WTC11 (cell line): ENCODE measurements around the gene KDELR3. TPM values are rescaled to one million over a fixed set of nuclear protein-coding genes. Genes with fewer than 3 reads are reported as not detected.

Experiments used
- ATAC-seq: fragments of 200-7000 bp; cut with Tn5 transposase; 2 replicates; pipeline ENCODE4 v1.10.0; 2021; ENCODE audit warnings: mild to moderate bottlenecking, moderate library complexity
- CTCF ChIA-PET: fragments of 300-600 bp; sonication (Branson Sonifier 250); formaldehyde crosslinking; loops from one replicate; lab custom pipeline; 2021; ENCODE audit warnings: antibody characterized with exemption; lab: Charles Lee
- POLR2A ChIA-PET: fragments of 350-600 bp; sonication (Branson Sonifier 250); formaldehyde crosslinking; loops from one replicate; lab custom pipeline; 2021; ENCODE audit warnings: antibody characterized with exemption; lab: Charles Lee
- DNase-seq: peaks from one replicate; pipeline ENCODE4 v3.0.0; 2021; ENCODE audit warnings: low spot score
- H3K27ac Mint-ChIP-seq: 2 replicates; pipeline ENCODE4 v1.8.0; 2021; ENCODE audit warnings: mixed read lengths
- H3K27me3 Mint-ChIP-seq: 2 replicates; pipeline ENCODE4 v1.8.0; 2021; ENCODE audit warnings: low read depth, mild to moderate bottlenecking, moderate library complexity, mixed read lengths
- H3K36me3 Mint-ChIP-seq: 2 replicates; pipeline ENCODE4 v1.8.0; 2021; ENCODE audit warnings: mixed read lengths
- H3K4me1 Mint-ChIP-seq: 2 replicates; pipeline ENCODE4 v1.8.0; 2022; ENCODE audit warnings: mixed read lengths
- H3K4me3 Mint-ChIP-seq: 2 replicates; pipeline ENCODE4 v1.8.0; 2021; ENCODE audit warnings: mild to moderate bottlenecking, moderate library complexity, mixed read lengths
- H3K9me3 Mint-ChIP-seq: 2 replicates; pipeline ENCODE4 v1.8.0; 2021; ENCODE audit warnings: mixed read lengths
- CREM ChIP-seq: sonication (generic); formaldehyde crosslinking; IDR thresholded peaks from 2 replicates; pipeline ENCODE4 v1.8.1; 2022; ENCODE audit warnings: mild to moderate bottlenecking, missing genetic modification reagents, moderate library complexity
- E2F1 ChIP-seq: sonication (generic); formaldehyde crosslinking; IDR thresholded peaks from 2 replicates; pipeline ENCODE4 v1.8.0; 2022; ENCODE audit warnings: mild to moderate bottlenecking, missing genetic modification reagents
- EMX1 ChIP-seq: fragments of 250-450 bp; sonication (Bioruptor Pico); IDR thresholded peaks from 2 replicates; pipeline ENCODE4 v1.8.0; 2021; ENCODE audit warnings: mild to moderate bottlenecking
- GABPB1 ChIP-seq: sonication (generic); formaldehyde crosslinking; IDR thresholded peaks from 2 replicates; pipeline ENCODE4 v1.8.1; 2023; ENCODE audit warnings: mild to moderate bottlenecking, missing genetic modification reagents
- GTF2I ChIP-seq: fragments of 250-450 bp; sonication (Bioruptor Pico); conservative IDR thresholded peaks from 2 replicates; pipeline ENCODE4 v1.4.0; 2021; ENCODE audit warnings: mild to moderate bottlenecking
- MAX ChIP-seq: sonication (generic); formaldehyde crosslinking; IDR thresholded peaks from 2 replicates; pipeline ENCODE4 v1.8.0; 2022; ENCODE audit warnings: mild to moderate bottlenecking, missing genetic modification reagents
- MXD4 ChIP-seq: fragments of 250-450 bp; sonication (Bioruptor Pico); IDR thresholded peaks from 2 replicates; pipeline ENCODE4 v1.8.0; 2021; ENCODE audit warnings: mild to moderate bottlenecking, moderate library complexity, borderline replicate concordance
- MYBL2 ChIP-seq: sonication (generic); formaldehyde crosslinking; IDR thresholded peaks from 2 replicates; pipeline ENCODE4 v1.8.1; 2023; ENCODE audit warnings: mild to moderate bottlenecking, moderate library complexity, missing genetic modification reagents
- NR2C2 ChIP-seq: sonication (generic); formaldehyde crosslinking; IDR thresholded peaks from 2 replicates; pipeline ENCODE4 v1.8.0; 2022; ENCODE audit warnings: mild to moderate bottlenecking, missing genetic modification reagents
- OVOL2 ChIP-seq: fragments of 250-450 bp; sonication (Bioruptor Pico); IDR thresholded peaks from 2 replicates; pipeline ENCODE4 v1.9.0; 2021; ENCODE audit warnings: mild to moderate bottlenecking, borderline replicate concordance
- PRDM15 ChIP-seq: sonication (generic); formaldehyde crosslinking; IDR thresholded peaks from 2 replicates; pipeline ENCODE4 v1.8.0; 2022; ENCODE audit warnings: missing genetic modification reagents
- RORB ChIP-seq: fragments of 250-450 bp; sonication (Bioruptor Pico); IDR thresholded peaks from 2 replicates; pipeline ENCODE4 v1.9.0; 2021; ENCODE audit warnings: mild to moderate bottlenecking
- SP1 ChIP-seq: sonication (generic); formaldehyde crosslinking; conservative IDR thresholded peaks from 2 replicates; pipeline ENCODE4 v1.8.1; 2022; ENCODE audit warnings: missing genetic modification reagents
- STAT6 ChIP-seq: sonication (generic); formaldehyde crosslinking; conservative IDR thresholded peaks from 2 replicates; pipeline ENCODE4 v1.8.1; 2023; ENCODE audit warnings: mild to moderate bottlenecking, low read depth, missing genetic modification reagents, moderate library complexity
- ZMAT4 ChIP-seq: fragments of 250-450 bp; sonication (Bioruptor Pico); IDR thresholded peaks from 2 replicates; pipeline ENCODE4 v1.9.0; 2021; ENCODE audit warnings: mild to moderate bottlenecking
- ZNF121 ChIP-seq: sonication (generic); formaldehyde crosslinking; IDR thresholded peaks from 2 replicates; pipeline ENCODE4 v1.8.0; 2023; ENCODE audit warnings: missing genetic modification reagents
- ZNF219 ChIP-seq: sonication (generic); formaldehyde crosslinking; IDR thresholded peaks from 2 replicates; pipeline ENCODE4 v1.8.0; 2023; ENCODE audit warnings: missing genetic modification reagents, mild to moderate bottlenecking, borderline replicate concordance
- ZNF512 ChIP-seq: sonication (generic); formaldehyde crosslinking; IDR thresholded peaks from 2 replicates; pipeline ENCODE4 v1.8.1; 2022; ENCODE audit warnings: missing genetic modification reagents, borderline replicate concordance
- ZSCAN18 ChIP-seq: fragments of 250-450 bp; sonication (Bioruptor Pico); IDR thresholded peaks from 2 replicates; pipeline ENCODE4 v2.1.2; 2022; ENCODE audit warnings: mild to moderate bottlenecking, moderate library complexity
- total RNA-seq: library from RNA; stranded (reverse); gene quantifications from 3 replicates; pipeline ENCODE4 v1.2.3, GENCODE V29; 2021

Gene KDELR3
- total RNA-seq, 1 experiment from 2014 or later = 5.7 TPM

- Mint-ChIP-seq H3K4me1 (peaks cover 19% of the 10 kb centered on the region), H3K27ac (peak overlapping the region; percentile 68), H3K27me3 (no peaks in the 10 kb centered on the region), H3K9me3 (no peaks in the 10 kb centered on the region), H3K4me3 (no peak overlapping the region), H3K36me3 (peaks cover 91% of the 10 kb centered on the region)
- no peak for TF ChIP-seq MXD4 (CRISPR knock-in tag)
- no peak for TF ChIP-seq PRDM15 (CRISPR knock-in tag)
- no peak for TF ChIP-seq OVOL2
- TF ChIP-seq GABPB1 (CRISPR knock-in tag) = no peak
- no peak for TF ChIP-seq MAX
- no peak for TF ChIP-seq E2F1 (CRISPR knock-in tag)
- TF ChIP-seq ZSCAN18 (CRISPR knock-in tag) = no peak
- no peak for TF ChIP-seq ZNF121
- TF ChIP-seq ZMAT4 (CRISPR knock-in tag) = no peak
- ChIA-PET CTCF (interaction anchor here (0.6 to 1.9 kb wide), 4 partner anchors 9 to 271 kb away, joined by 3 to 9 read pairs (median 4); no protein-coding TSS in a partner anchor), POLR2A (interaction anchor here (0.7 kb wide), 1 partner anchor 51 kb away, joined by 3 read pairs; no protein-coding TSS in a partner anchor)
- peak; percentile 51; the same call in 1 of the 2 replicates for ATAC-seq
- DNase-seq = no peak
These were observed 17.9 kb downstream of the KDELR3 start for GRCh38 chr22:38485783-38486182.

GRCh38 chr22:38487946-38488345 lies 20.1 kb downstream of the KDELR3 start:
- Mint-ChIP-seq H3K27me3 (no peaks in the 10 kb centered on the region), H3K4me1 (peaks cover 26% of the 10 kb centered on the region), H3K9me3 (no peaks in the 10 kb centered on the region), H3K4me3 (no peak overlapping the region), H3K36me3 (peaks cover 91% of the 10 kb centered on the region), H3K27ac (peak overlapping the region; percentile 79)
- ChIA-PET CTCF (no interaction called here), POLR2A (no interaction called here)
- no peak for DNase-seq
- no peak for ATAC-seq
- no peak for TF ChIP-seq SP1 (CRISPR knock-in tag)
- no peak for TF ChIP-seq EMX1 (CRISPR knock-in tag)
- no peak for TF ChIP-seq CREM (CRISPR knock-in tag)
- TF ChIP-seq ZSCAN18 (CRISPR knock-in tag) = no peak
- no peak for TF ChIP-seq ZNF219 (CRISPR knock-in tag)
- no peak for TF ChIP-seq OVOL2
- no peak for TF ChIP-seq STAT6 (CRISPR knock-in tag)
- no peak for TF ChIP-seq E2F1 (CRISPR knock-in tag)
- TF ChIP-seq RORB (CRISPR knock-in tag) = no peak
- no peak for TF ChIP-seq MAX
- no peak for TF ChIP-seq NR2C2 (CRISPR knock-in tag)
- TF ChIP-seq GTF2I (CRISPR knock-in tag) = no peak
- no peak for TF ChIP-seq ZNF512 (CRISPR knock-in tag)
- no peak for TF ChIP-seq MYBL2 (CRISPR knock-in tag)
